Adrenal gland (tissue), 12 donors: Measurements from ENCODE around the gene COX20. TPM values are rescaled to one million over a fixed set of nuclear protein-coding genes. Genes with fewer than 3 reads are reported as not detected.

Experiments
- DNase-seq, 7 donors: peaks; one replicate each; pipeline ENCODE4 v3.0.0-alpha.2; 2019 to 2020
- H3K27ac ChIP-seq, 5 donors: fragments of 200-600 bp; sonication (generic) in 4 of 5; 1 replicate in 3 of 5; 2 replicates in 2 of 5; pipeline versions ENCODE4 v1.5.1 to v1.8.0; 2016 to 2020; ENCODE audit warnings: mild to moderate bottlenecking in 1 of 5
- H3K27me3 ChIP-seq: fragments of 200-600 bp; 2 replicates; pipeline ENCODE4 v1.8.0; 2021
- H3K36me3 ChIP-seq, 2 donors: fragments of 200-600 bp; replicated peaks in 1 of 2; 1 replicate in 1 of 2; 2 replicates in 1 of 2; pipeline versions ENCODE4 v1.5.1 to v1.8.0; 2018 to 2022
- H3K4me1 ChIP-seq, 2 donors: fragments of 200-600 bp; replicated peaks in 1 of 2; 1 replicate in 1 of 2; 2 replicates in 1 of 2; pipeline versions ENCODE4 v1.5.1 to v1.8.0; 2018 to 2021
- H3K4me3 ChIP-seq, 4 donors: fragments of 200-600 bp; sonication (generic) in 3 of 4; one replicate each; pipeline ENCODE4 v1.5.1; 2016 to 2018
- H3K9me3 ChIP-seq, 3 donors: fragments of 200-600 bp; sonication (generic) in 1 of 3; replicated peaks in 1 of 3; 1 replicate in 2 of 3; 2 replicates in 1 of 3; pipeline versions ENCODE4 v1.5.1 to v1.8.0; 2016 to 2021
- POLR2A ChIP-seq, 2 donors: fragments of 450-650 bp; IDR thresholded peaks; one replicate each; pipeline ENCODE4 v1.6.1; 2017; ENCODE audit warnings: antibody characterized with exemption in 2 of 2, mild to moderate bottlenecking in 2 of 2, moderate library complexity in 1 of 2
- WGBS, 4 donors: extraction: QIAGEN DNeasy Blood & Tissue Kit in 2 of 4; methylation state at CpG; one replicate each; pipeline versions ENCODE4 v1.1.5 to v1.1.7; 2013 to 2017; 5-methylcytosine and 5-hydroxymethylcytosine counted together
- intact Hi-C, 2 donors: fragments of 100-400 bp; cut with DNase I; formaldehyde crosslinking; loops; one replicate each; pipeline versions ENCODE4 v1.14.1 to v1.15.0; 2022 to 2023
- polyA plus RNA-seq, 3 donors: library from polyadenylated mRNA; stranded (reverse); fragments of 200-250 nt in 2 of 3; fragments of 350-450 nt in 1 of 3; fragmentation: Illumina TruSeq in 1 of 3; extraction: RNeasy Lipid Tissue Mini Kit (QIAGEN cat#74804) in 1 of 3; gene quantifications; one replicate each; pipeline ENCODE4 v1.2.3, GENCODE V29; 2013 to 2014
- total RNA-seq, 9 donors: library from RNA; depleted of rRNA in 4 of 9; stranded (reverse); fragments of >200 nt in 4 of 9; fragments of 120-200 nt in 1 of 9; fragmentation: NEBNext Ultra II Directional in 1 of 9; extraction: Animal tissue kit (Norgen Biotek cat#: 25700) in 1 of 9; gene quantifications; one replicate each; pipeline versions ENCODE4 v1.1.0 to v1.2.4, GENCODE V29; 2013 to 2023
- TF ChIP-seq, protein P1 (sequence below), 6 experiments: fragments of 450-650 bp in 4 of 6; fragments of 200-600 bp in 2 of 6; sonication (generic) in 1 of 6; IDR thresholded peaks; 1 replicate in 5 of 6; 2 replicates in 1 of 6; pipeline versions ENCODE4 v1.5.1 to v1.8.0; 2016 to 2021; ENCODE audit warnings: antibody characterized with exemption in 6 of 6, mild to moderate bottlenecking in 2 of 6, moderate library complexity in 1 of 6
- donor health status: healthy with polysubstance abuse.
- donor health status: Bipolar disorder and iron deficiency.
- donor health status: DM: yes; HTN: yes; CAD: no.
- donor health status: DM: no; HTN: no; CAD: no.
- donor health status: DM: no; HTN: no; CAD: no.
- donor health status: DM: yes; HTN: yes; CAD: no.

COX20 gene
- total and polyA plus RNA-seq, 12 donors: 32.2 to 265 (median 46.2) TPM

- TF ChIP-seq, protein P1, sequence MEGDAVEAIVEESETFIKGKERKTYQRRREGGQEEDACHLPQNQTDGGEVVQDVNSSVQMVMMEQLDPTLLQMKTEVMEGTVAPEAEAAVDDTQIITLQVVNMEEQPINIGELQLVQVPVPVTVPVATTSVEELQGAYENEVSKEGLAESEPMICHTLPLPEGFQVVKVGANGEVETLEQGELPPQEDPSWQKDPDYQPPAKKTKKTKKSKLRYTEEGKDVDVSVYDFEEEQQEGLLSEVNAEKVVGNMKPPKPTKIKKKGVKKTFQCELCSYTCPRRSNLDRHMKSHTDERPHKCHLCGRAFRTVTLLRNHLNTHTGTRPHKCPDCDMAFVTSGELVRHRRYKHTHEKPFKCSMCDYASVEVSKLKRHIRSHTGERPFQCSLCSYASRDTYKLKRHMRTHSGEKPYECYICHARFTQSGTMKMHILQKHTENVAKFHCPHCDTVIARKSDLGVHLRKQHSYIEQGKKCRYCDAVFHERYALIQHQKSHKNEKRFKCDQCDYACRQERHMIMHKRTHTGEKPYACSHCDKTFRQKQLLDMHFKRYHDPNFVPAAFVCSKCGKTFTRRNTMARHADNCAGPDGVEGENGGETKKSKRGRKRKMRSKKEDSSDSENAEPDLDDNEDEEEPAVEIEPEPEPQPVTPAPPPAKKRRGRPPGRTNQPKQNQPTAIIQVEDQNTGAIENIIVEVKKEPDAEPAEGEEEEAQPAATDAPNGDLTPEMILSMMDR (IDR thresholded peaks at IDR 0.05): no peak
- TF ChIP-seq POLR2A (IDR thresholded peaks at IDR 0.05): no peak
- Histone ChIP-seq H3K36me3 (peaks cover 0 to 27% of the 10 kb centered on the region in 2 donors), H3K27ac (peak overlapping the region; percentile 98 to 100 (median 100)), H3K9me3 (no peaks in the 10 kb centered on the region), H3K4me3 (peak overlapping the region; percentile 72 to 99 (median 90)), H3K27me3 (no peaks in the 10 kb centered on the region), H3K4me1 (peaks cover 22 to 40% of the 10 kb centered on the region in 2 donors)
- peak in 4 of 7 donors; percentile 37 to 59 (median 48) for DNase-seq
- 0 to 1% (median 0%) methylated on average over 35 to 91 of the region's 92 CpGs for WGBS, 4 donors
- intact Hi-C loops: loop anchor here (10.0 kb wide), 2 partner anchors 111 to 181 kb away; no protein-coding TSS in a partner anchor
Observed at GRCh38 chr1:244863491-244864252, 28.2 kb downstream of the COX20 start.

DNA sequence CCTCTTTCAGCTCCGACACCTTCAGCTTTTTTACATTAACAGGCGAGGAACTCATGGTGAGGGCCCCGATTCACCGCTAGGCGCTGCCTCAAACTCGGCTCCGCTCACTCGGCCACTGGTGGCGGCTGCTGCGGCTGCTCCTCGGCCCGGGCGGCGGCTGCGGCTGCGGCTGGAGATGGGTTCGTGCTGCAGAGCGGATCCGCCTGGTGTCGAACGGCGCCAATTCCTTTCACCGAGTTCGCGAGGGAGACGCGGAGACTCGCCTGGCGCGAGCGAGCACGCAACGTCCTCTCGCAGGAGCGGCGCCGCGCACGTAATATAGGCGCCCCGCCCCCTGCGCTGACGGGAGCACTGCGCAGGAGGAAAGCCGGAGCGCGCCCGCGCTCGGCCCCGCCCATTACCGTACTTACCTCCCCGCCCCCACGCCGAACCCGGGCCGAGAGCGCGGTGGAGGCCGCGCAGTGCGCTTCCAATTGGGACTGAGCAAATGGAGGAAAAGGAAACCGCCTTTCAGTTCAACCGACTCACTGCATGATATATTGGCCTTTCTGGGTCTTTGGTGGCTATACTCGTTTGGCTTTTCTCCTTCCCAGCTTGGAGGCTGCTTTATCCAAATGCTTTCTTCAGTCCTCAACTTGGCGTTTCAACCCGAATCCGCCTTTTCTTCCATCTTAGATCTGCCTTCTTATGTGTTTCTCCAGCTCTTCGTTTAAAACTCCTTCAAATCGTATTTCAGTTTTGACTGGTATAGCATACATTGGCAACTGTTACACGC, 29.0 kb downstream of the COX20 start, which contains the start of gene HNRNPU:
TSS of gene HNRNPU (minus strand) at position 291 of the 775 bp plus-strand sequence. CDS start at position 55, 236 bp downstream.
- Histone ChIP-seq H3K36me3 (peaks cover 0 to 19% of the 10 kb centered on the region in 2 donors), H3K4me1 (peaks cover 22 to 32% of the 10 kb centered on the region in 2 donors), H3K27ac (peak within 1 kb of the TSS; percentile 98 to 100 (median 100)), H3K27me3 (no peaks in the 10 kb centered on the region), H3K9me3 (no peaks in the 10 kb centered on the region), H3K4me3 (peak within 1 kb of the TSS; percentile 72 to 99 (median 90))
- peak; percentile 96 to 99 for TF ChIP-seq POLR2A (IDR thresholded peaks at IDR 0.05)
- TF ChIP-seq, protein P1 (IDR thresholded peaks at IDR 0.05): peak in 5 of 6 experiments; percentile 32 to 61 (median 59)
- DNase-seq: peak; percentile 95 to 98 (median 97)
- intact Hi-C loops: loop anchor here (10.0 kb wide), 2 partner anchors 110 to 180 kb away; no protein-coding TSS in a partner anchor
- 0 to 1% (median 1%) methylated on average over 11 to 71 of the region's 71 CpGs for WGBS, 4 donors

DNA sequence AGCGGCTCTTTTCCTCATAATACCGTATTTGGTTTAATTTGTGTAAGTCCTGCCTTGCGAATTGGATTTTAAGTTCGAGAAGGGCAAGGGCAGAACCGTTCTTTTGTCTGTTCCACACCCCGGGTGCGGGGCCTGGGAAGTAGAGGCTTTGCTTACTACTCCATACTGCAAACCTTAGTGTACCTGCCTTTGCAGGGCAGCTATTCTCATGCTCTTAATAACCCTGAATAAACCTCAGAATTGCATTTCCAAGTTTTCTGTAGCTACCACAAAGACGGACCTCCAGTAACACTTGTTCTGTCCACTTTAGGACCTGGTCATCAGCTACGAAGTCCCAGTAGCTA, 29.5 kb downstream of the COX20 start:
- H3K9me3 ChIP-seq: no peaks in the 10 kb centered on the region
- peak overlapping the region in 2 of 4 donors; percentile 72 to 94 for H3K4me3 ChIP-seq
- TF ChIP-seq POLR2A (IDR thresholded peaks at IDR 0.05): no peak
- TF ChIP-seq, protein P1 (IDR thresholded peaks at IDR 0.05): no peak
- peak; percentile 23 to 67 (median 43) for DNase-seq
- H3K4me1 ChIP-seq: peaks cover 18 to 26% of the 10 kb centered on the region in 2 donors
- WGBS, 4 donors: 24 to 29% (median 26%) methylated on average over 9 of the region's 9 CpGs
- peaks cover 0 to 13% of the 10 kb centered on the region in 2 donors for H3K36me3 ChIP-seq
- H3K27ac ChIP-seq: peak overlapping the region; percentile 91 to 100 (median 100)
- H3K27me3 ChIP-seq: no peaks in the 10 kb centered on the region
- intact Hi-C loops: loop anchor here (10.0 kb wide), 2 partner anchors 110 to 180 kb away; no protein-coding TSS in a partner anchor

DNA sequence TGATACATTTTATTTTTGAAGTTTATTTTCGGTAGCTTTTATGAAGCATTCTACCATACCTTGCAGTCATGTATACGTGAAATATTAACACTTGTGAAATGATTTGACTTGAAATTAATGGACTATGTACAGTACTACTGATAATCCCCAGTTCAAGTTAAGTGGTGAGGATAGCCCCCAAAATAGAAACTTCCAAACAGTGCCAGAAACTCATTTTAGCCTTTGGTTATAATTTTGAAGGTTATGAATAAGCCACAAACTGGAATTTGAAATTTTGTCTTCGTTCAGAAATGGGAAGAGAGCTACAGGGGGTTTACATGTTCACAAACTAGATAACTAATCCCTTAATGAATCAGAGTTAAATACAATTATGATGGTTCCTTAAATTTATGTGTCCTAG, 30.4 kb downstream of the COX20 start:
- H3K4me1 ChIP-seq: peaks cover 11 to 18% of the 10 kb centered on the region in 2 donors
- peak overlapping the region in 3 of 5 donors; percentile 99 to 100 (median 100) for H3K27ac ChIP-seq
- no peaks in the 10 kb centered on the region for H3K9me3 ChIP-seq
- peaks cover 0 to 5% of the 10 kb centered on the region in 2 donors for H3K36me3 ChIP-seq
- no peak for TF ChIP-seq POLR2A (IDR thresholded peaks at IDR 0.05)
- TF ChIP-seq, protein P1 (IDR thresholded peaks at IDR 0.05): no peak
- DNase-seq: no peak
- WGBS, 4 donors: 56 to 90% (median 76%) methylated on average over 3 of the region's 3 CpGs
- intact Hi-C loops: loop anchor here (10.0 kb wide), 2 partner anchors 109 to 179 kb away; no protein-coding TSS in a partner anchor
- no peak overlapping the region for H3K4me3 ChIP-seq
- H3K27me3 ChIP-seq: no peaks in the 10 kb centered on the region
